Tibial artery (tissue), 4 donors: Measurements from ENCODE around the gene COPE.

Experiments used
- DNase-seq, 2 donors: peaks; one replicate each; pipeline ENCODE4 v3.0.0-alpha.2; 2019
- H3K27ac ChIP-seq, 2 donors: fragments of 200-600 bp; sonication (generic) in 1 of 2; 1 replicate in 1 of 2; 2 replicates in 1 of 2; pipeline ENCODE4 v1.5.1; 2018 to 2019; ENCODE audit warnings: mild to moderate bottlenecking in 1 of 2
- H3K27me3 ChIP-seq, 2 donors: fragments of 200-600 bp; sonication (generic) in 1 of 2; one replicate each; pipeline versions ENCODE4 v1.5.1 to v1.6.0; 2016 to 2019
- H3K36me3 ChIP-seq, 3 donors: fragments of 200-600 bp; sonication (generic) in 2 of 3; one replicate each; pipeline ENCODE4 v1.5.1; 2016 to 2019; ENCODE audit warnings: mild to moderate bottlenecking in 2 of 3
- H3K4me1 ChIP-seq, 4 donors: fragments of 200-600 bp; sonication (generic) in 2 of 4; 1 replicate in 3 of 4; 2 replicates in 1 of 4; pipeline ENCODE4 v1.5.1; 2016 to 2019
- H3K4me3 ChIP-seq, 2 donors: fragments of 200-600 bp; sonication (generic) in 1 of 2; 1 replicate in 1 of 2; 2 replicates in 1 of 2; pipeline ENCODE4 v1.5.1; 2018 to 2019; ENCODE audit warnings: mild to moderate bottlenecking in 2 of 2
- H3K9me3 ChIP-seq, 3 donors: fragments of 200-600 bp; sonication (generic) in 1 of 3; one replicate each; pipeline ENCODE4 v1.5.1; 2016 to 2019
- CTCF ChIP-seq, 2 experiments: fragments of 200-600 bp in 1 of 2; fragments of 450-650 bp in 1 of 2; IDR thresholded peaks; one replicate each; pipeline ENCODE4 v1.5.1; 2017 to 2019; ENCODE audit warnings: antibody characterized with exemption in 2 of 2, mild to moderate bottlenecking in 1 of 2, moderate library complexity in 1 of 2
- intact Hi-C: fragments of 100-400 bp; cut with DNase I; formaldehyde crosslinking; loops from one replicate; pipeline ENCODE4 v1.15.0; 2023; ENCODE audit warnings: low total_unique reads

The COPE gene

GRCh38 chr19:18865106-18865972, 53.8 kb downstream of the COPE start:
- DNase-seq: no peak
- Histone ChIP-seq H3K27ac (no peak overlapping the region), H3K36me3 (peaks cover 75 to 84% (median 80%) of the 10 kb centered on the region in 3 donors), H3K4me3 (no peak overlapping the region), H3K27me3 (peaks cover 0 to 20% of the 10 kb centered on the region in 2 donors), H3K9me3 (no peaks in the 10 kb centered on the region), H3K4me1 (peaks cover 0 to 16% (median 10%) of the 10 kb centered on the region in 4 donors)
- no peak for TF ChIP-seq CTCF (IDR thresholded peaks at IDR 0.05)
- intact Hi-C loops: no loop called here

- Histone ChIP-seq H3K4me3 (no peak overlapping the region), H3K4me1 (peaks cover 0 to 2% (median 0%) of the 10 kb centered on the region in 4 donors), H3K9me3 (no peaks in the 10 kb centered on the region), H3K27ac (no peak overlapping the region), H3K27me3 (peaks cover 0 to 10% of the 10 kb centered on the region in 2 donors), H3K36me3 (peaks cover 90 to 99% (median 94%) of the 10 kb centered on the region in 3 donors)
- no peak for TF ChIP-seq CTCF (IDR thresholded peaks at IDR 0.05)
- DNase-seq: no peak
- intact Hi-C loops: no loop called here
Measured at GRCh38 chr19:18863843-18864362, 55.3 kb downstream of the COPE start.

- H3K4me1 ChIP-seq: no peaks in the 10 kb centered on the region
- no peak for DNase-seq
- H3K9me3 ChIP-seq: no peaks in the 10 kb centered on the region
- H3K27me3 ChIP-seq: peaks cover 0 to 5% of the 10 kb centered on the region in 2 donors
- H3K36me3 ChIP-seq: peaks cover 97 to 100% (median 97%) of the 10 kb centered on the region in 3 donors
- intact Hi-C loops: no loop called here
- no peak for TF ChIP-seq CTCF (IDR thresholded peaks at IDR 0.05)
- no peak overlapping the region for H3K27ac ChIP-seq
- H3K4me3 ChIP-seq: no peak overlapping the region
Measured at GRCh38 chr19:18862976-18863842, 56.0 kb downstream of the COPE start.

- H3K36me3 ChIP-seq: peaks cover 97 to 100% (median 97%) of the 10 kb centered on the region in 3 donors
- H3K4me1 ChIP-seq: no peaks in the 10 kb centered on the region
- H3K27me3 ChIP-seq: no peaks in the 10 kb centered on the region
- TF ChIP-seq CTCF (IDR thresholded peaks at IDR 0.05): no peak
- no peak for DNase-seq
- intact Hi-C loops: no loop called here
- no peak overlapping the region for H3K27ac ChIP-seq
- H3K9me3 ChIP-seq: no peaks in the 10 kb centered on the region
- H3K4me3 ChIP-seq: no peak overlapping the region
Measured at GRCh38 chr19:18861917-18862316, 57.3 kb downstream of the COPE start.

GRCh38 chr19:18861235-18861634, 58.0 kb downstream of the COPE start:
- H3K9me3 ChIP-seq: no peaks in the 10 kb centered on the region
- no peak overlapping the region for H3K27ac ChIP-seq
- H3K27me3 ChIP-seq: no peaks in the 10 kb centered on the region
- H3K4me1 ChIP-seq: no peaks in the 10 kb centered on the region
- intact Hi-C loops: no loop called here
- DNase-seq: no peak
- H3K4me3 ChIP-seq: no peak overlapping the region
- peaks cover 97 to 100% (median 100%) of the 10 kb centered on the region in 3 donors for H3K36me3 ChIP-seq
- TF ChIP-seq CTCF (IDR thresholded peaks at IDR 0.05): no peak
